Measurements from ENCODE around the gene HRH3.

GRCh38 chr20:62225820-62226635 is 6.0 kb upstream of the HRH3 start:
- no peak for TF ChIP-seq CTCF (IDR thresholded peaks at IDR 0.05)
- TF ChIP-seq POLR2A (IDR thresholded peaks at IDR 0.05) = no peak
